GM21717 (cell line): ENCODE results near the gene MAP4K2.

Experiments used
- ATAC-seq: cut with Tn5 transposase; IDR thresholded peaks from one replicate; pipeline ENCODE4 v1.9.1; 2021; ENCODE audit warnings: mild to moderate bottlenecking, moderate library complexity; ENCODE audit not compliant: unreplicated experiment

The MAP4K2 gene

GRCh38 chr11:64813826-64814225 lies 10.8 kb upstream of the MAP4K2 start:
- ATAC-seq, result no peak

GRCh38 chr11:64810891-64811272 lies 7.9 kb upstream of the MAP4K2 start:
- no peak for ATAC-seq

- ATAC-seq, result peak; percentile 42
Observed at GRCh38 chr11:64810271-64810890, 7.4 kb upstream of the MAP4K2 start, which contains the start of gene MEN1. MEN1 (minus strand) TSS chr11:64810551; CDS start chr11:64810109, 442 bp downstream.

- ATAC-seq, result no peak
Observed at GRCh38 chr11:64809781-64810241, 6.8 kb upstream of the MAP4K2 start.

- ATAC-seq, result no peak
Observed at GRCh38 chr11:64805481-64805880, 2.5 kb upstream of the MAP4K2 start.

- no peak for ATAC-seq
Observed at GRCh38 chr11:64804346-64805210, 1.6 kb upstream of the MAP4K2 start.

- ATAC-seq, result no peak
Observed at GRCh38 chr11:64803846-64804345, 882 bp upstream of the MAP4K2 start.

GRCh38 chr11:64802370-64803157 lies 450 bp downstream of the MAP4K2 start:
- peak; percentile 9 for ATAC-seq

GRCh38 chr11:64801561-64802369 lies 1.2 kb downstream of the MAP4K2 start:
- no peak for ATAC-seq

- ATAC-seq, result no peak
Observed at GRCh38 chr11:64801158-64801464, 1.9 kb downstream of the MAP4K2 start.

GRCh38 chr11:64800303-64801157 lies 2.5 kb downstream of the MAP4K2 start:
- ATAC-seq, result no peak

GRCh38 chr11:64799623-64800302 lies 3.3 kb downstream of the MAP4K2 start:
- ATAC-seq, result no peak

- no peak for ATAC-seq
Observed at GRCh38 chr11:64799256-64799622, 3.8 kb downstream of the MAP4K2 start.

GRCh38 chr11:64796757-64797541 lies 6.1 kb downstream of the MAP4K2 start:
- no peak for ATAC-seq

- ATAC-seq, result no peak
Observed at GRCh38 chr11:64796047-64796756, 6.8 kb downstream of the MAP4K2 start.

GRCh38 chr11:64794526-64794925 lies 8.5 kb downstream of the MAP4K2 start:
- ATAC-seq, result no peak

- ATAC-seq, result no peak
Observed at GRCh38 chr11:64793271-64794160, 9.5 kb downstream of the MAP4K2 start.
